Measurements from ENCODE around the gene WIZ.
A peak's percentile ranks its signal among the peaks of the same experiment; 100 is the strongest.
"Not testable (repeated sequence)": the region's sequence is repeated elsewhere in the genome, so short reads cannot be mapped to it uniquely, and the experiment has no call there.

WIZ gene

GRCh38 chr19:15449620-15450527, at the start of gene WIZ:
TSS of gene WIZ (minus strand) at chr19:15449956. CDS start at chr19:15448307, 1,649 bp downstream.
- DNase-seq, result peak; percentile 37 to 59

GRCh38 chr19:15498910-15499309, 49.2 kb upstream of the WIZ start:
- no peak for DNase-seq

GRCh38 chr19:15498156-15498858, 48.6 kb upstream of the WIZ start:
- no peak for DNase-seq

GRCh38 chr19:15495151-15495550, 45.4 kb upstream of the WIZ start:
- DNase-seq, result no peak

GRCh38 chr19:15488489-15489226, 38.9 kb upstream of the WIZ start:
- no peak for DNase-seq

- DNase-seq, result no peak
Observed at GRCh38 chr19:15487038-15487437, 37.3 kb upstream of the WIZ start.

GRCh38 chr19:15485768-15486167, 36.0 kb upstream of the WIZ start:
- not testable (repeated sequence) for DNase-seq

- not testable (repeated sequence) for DNase-seq
Observed at GRCh38 chr19:15480996-15481395, 31.2 kb upstream of the WIZ start.

- DNase-seq, result no peak
Observed at GRCh38 chr19:15479391-15480345, 29.9 kb upstream of the WIZ start, which contains the start of gene PGLYRP2. TSS of gene PGLYRP2 (minus strand) at chr19:15479501. CDS start at chr19:15479371, 130 bp downstream.

- DNase-seq, result no peak
Observed at GRCh38 chr19:15476325-15476724, 26.6 kb upstream of the WIZ start.

- DNase-seq, result no peak
Observed at GRCh38 chr19:15475611-15476010, 25.9 kb upstream of the WIZ start.

GRCh38 chr19:15475169-15475568, 25.4 kb upstream of the WIZ start:
- DNase-seq, result no peak

- not testable (repeated sequence) for DNase-seq
Observed at GRCh38 chr19:15473821-15474220, 24.1 kb upstream of the WIZ start.

GRCh38 chr19:15471639-15472101, 21.9 kb upstream of the WIZ start:
- no peak for DNase-seq

GRCh38 chr19:15469513-15470297, 19.9 kb upstream of the WIZ start:
- no peak for DNase-seq

- DNase-seq, result no peak
Observed at GRCh38 chr19:15468675-15469512, 19.1 kb upstream of the WIZ start.

GRCh38 chr19:15467734-15468214, 18.0 kb upstream of the WIZ start:
- no peak for DNase-seq

GRCh38 chr19:15466851-15467733, 17.3 kb upstream of the WIZ start:
- no peak for DNase-seq

Data from NCI-H1930 (cell line).